Liver (tissue), 9 donors: ENCODE measurements around the gene NYNRIN. TPM values are rescaled to one million over a fixed set of nuclear protein-coding genes. Genes with fewer than 3 reads are reported as not detected.

Source experiments
- DNase-seq: peaks from one replicate; pipeline ENCODE4 v3.0.0-alpha.2; 2017; ENCODE audit warnings: low spot score
- H3K27ac ChIP-seq, 2 donors: one replicate each; pipeline ENCODE4 v1.7.0; 2013; ENCODE audit warnings: inconsistent platforms in 2 of 2, low read length in 2 of 2, control low read depth in 1 of 2, low read depth in 1 of 2, mild to moderate bottlenecking in 1 of 2
- H3K27me3 ChIP-seq, 4 donors: one replicate each; pipeline versions ENCODE4 v1.6.1 to v1.7.0; 2013; ENCODE audit warnings: low read length in 3 of 4, inconsistent platforms in 1 of 4, mild to moderate bottlenecking in 1 of 4, moderate library complexity in 1 of 4; ENCODE audit not compliant: control insufficient read depth in 4 of 4, insufficient read depth in 4 of 4
- H3K36me3 ChIP-seq, 4 donors: one replicate each; pipeline versions ENCODE4 v1.6.1 to v1.7.0; 2013; ENCODE audit warnings: low read length in 3 of 4, mild to moderate bottlenecking in 3 of 4, low read depth in 1 of 4, moderate library complexity in 1 of 4; ENCODE audit not compliant: control insufficient read depth in 4 of 4, insufficient read depth in 3 of 4
- H3K4me1 ChIP-seq, 4 donors: one replicate each; pipeline versions ENCODE4 v1.6.1 to v1.7.0; 2013; ENCODE audit warnings: low read length in 3 of 4, mild to moderate bottlenecking in 3 of 4, moderate library complexity in 1 of 4; ENCODE audit not compliant: control insufficient read depth in 4 of 4, insufficient read depth in 4 of 4
- H3K4me3 ChIP-seq, 3 donors: one replicate each; pipeline versions ENCODE4 v1.6.1 to v1.7.0; 2013; ENCODE audit warnings: low read length in 3 of 3, control low read depth in 1 of 3, low read depth in 1 of 3, mild to moderate bottlenecking in 1 of 3
- H3K9ac ChIP-seq, 2 donors: one replicate each; pipeline ENCODE4 v1.7.0; 2013; ENCODE audit warnings: low read length in 2 of 2, mild to moderate bottlenecking in 2 of 2, moderate library complexity in 2 of 2, control low read depth in 1 of 2, low read depth in 1 of 2
- H3K9me3 ChIP-seq, 4 donors: one replicate each; pipeline versions ENCODE4 v1.6.1 to v1.7.0; 2013; ENCODE audit warnings: low read length in 3 of 4; ENCODE audit not compliant: control insufficient read depth in 4 of 4
- EGR1 ChIP-seq, 2 donors: IDR thresholded peaks; 2 replicates each; pipeline ENCODE4 v1.6.1; 2016 to 2018; ENCODE audit warnings: antibody characterized with exemption in 2 of 2, low read depth in 2 of 2
- FOXA1 ChIP-seq: IDR thresholded peaks from 2 replicates; pipeline ENCODE4 v1.6.1; 2016; ENCODE audit warnings: antibody characterized with exemption
- FOXA2 ChIP-seq: IDR thresholded peaks from 2 replicates; pipeline ENCODE4 v1.6.1; 2016; ENCODE audit warnings: antibody characterized with exemption
- GABPA ChIP-seq, 2 donors: IDR thresholded peaks in 1 of 2; conservative IDR thresholded peaks in 1 of 2; 2 replicates each; pipeline ENCODE4 v1.6.1; 2016; ENCODE audit warnings: antibody characterized with exemption in 2 of 2, mild to moderate bottlenecking in 1 of 2, moderate library complexity in 1 of 2
- HNF4A ChIP-seq, 2 donors: conservative IDR thresholded peaks; 2 replicates each; pipeline ENCODE4 v1.6.1; 2016; ENCODE audit warnings: antibody characterized with exemption in 2 of 2, mild to moderate bottlenecking in 2 of 2
- HNF4G ChIP-seq: IDR thresholded peaks from 2 replicates; pipeline ENCODE4 v1.6.1; 2016; ENCODE audit warnings: antibody characterized with exemption
- JUND ChIP-seq, 2 donors: IDR thresholded peaks; 2 replicates each; pipeline ENCODE4 v1.6.1; 2016; ENCODE audit warnings: antibody characterized with exemption in 2 of 2
- NR2F2 ChIP-seq: IDR thresholded peaks from 2 replicates; pipeline ENCODE4 v1.6.1; 2016; ENCODE audit warnings: antibody characterized with exemption
- RAD21 ChIP-seq, 2 donors: IDR thresholded peaks; 2 replicates each; pipeline ENCODE4 v1.6.1; 2016; ENCODE audit warnings: antibody characterized with exemption in 2 of 2, mild to moderate bottlenecking in 2 of 2
- RXRA ChIP-seq, 2 donors: IDR thresholded peaks; 2 replicates each; pipeline ENCODE4 v1.6.1; 2017 to 2018; ENCODE audit warnings: antibody characterized with exemption in 2 of 2, mild to moderate bottlenecking in 1 of 2
- SP1 ChIP-seq: IDR thresholded peaks from 2 replicates; pipeline ENCODE4 v1.6.1; 2018; ENCODE audit warnings: antibody characterized with exemption, mild to moderate bottlenecking
- TAF1 ChIP-seq: conservative IDR thresholded peaks from 2 replicates; pipeline ENCODE4 v1.6.1; 2016; ENCODE audit warnings: antibody characterized with exemption, mild to moderate bottlenecking
- YY1 ChIP-seq: IDR thresholded peaks from 2 replicates; pipeline ENCODE4 v1.6.1; 2016; ENCODE audit warnings: antibody characterized with exemption, mild to moderate bottlenecking
- ZBTB33 ChIP-seq: IDR thresholded peaks from 2 replicates; pipeline ENCODE4 v1.6.1; 2016; ENCODE audit warnings: antibody characterized with exemption
- WGBS: extraction: QIAGEN DNeasy Blood & Tissue Kit; methylation state at CpG from one replicate; pipeline ENCODE4 v1.1.7; 2013; 5-methylcytosine and 5-hydroxymethylcytosine counted together
- polyA plus RNA-seq, 2 donors: library from polyadenylated mRNA; stranded (reverse) in 1 of 2; unstranded in 1 of 2; fragments of 200-250 nt in 1 of 2; fragments of >200 nt in 1 of 2; fragmentation: Nextera tagmentation in 1 of 2; extraction: Ambion mirVana in 1 of 2; gene quantifications; one replicate each; pipeline versions ENCODE4 v1.2.1 to v1.2.3, GENCODE V29; 2013 to 2015
- total RNA-seq, 2 donors: library from RNA; depleted of rRNA; stranded (reverse); fragments of >200 nt; gene quantifications; one replicate each; pipeline ENCODE4 v1.2.3, GENCODE V29; 2014
- TF ChIP-seq, protein P1 (sequence below): fragments of 150-350 bp; IDR thresholded peaks from 2 replicates; pipeline ENCODE4 v1.5.1; 2017; ENCODE audit warnings: improper control_type of control experiment, low read depth, low read length; ENCODE audit not compliant: missing input control
- TF ChIP-seq, protein P2 (sequence below): IDR thresholded peaks from 2 replicates; pipeline ENCODE4 v1.6.1; 2016; ENCODE audit warnings: antibody characterized with exemption
- TF ChIP-seq, protein P3 (sequence below): IDR thresholded peaks from 2 replicates; pipeline ENCODE4 v1.6.1; 2016; ENCODE audit warnings: antibody characterized with exemption
- TF ChIP-seq, protein P4 (sequence below): IDR thresholded peaks from 2 replicates; pipeline ENCODE4 v1.6.1; 2016; ENCODE audit warnings: antibody characterized with exemption, mild to moderate bottlenecking
- donor health status: healthy.
- donor health status: healthy.
- donor health status: healthy.
- donor health status: healthy.
- donor health status: healthy.

The NYNRIN gene
- total and polyA plus RNA-seq, 4 donors, result 0.89 to 11.0 (median 1.8) TPM

DNA sequence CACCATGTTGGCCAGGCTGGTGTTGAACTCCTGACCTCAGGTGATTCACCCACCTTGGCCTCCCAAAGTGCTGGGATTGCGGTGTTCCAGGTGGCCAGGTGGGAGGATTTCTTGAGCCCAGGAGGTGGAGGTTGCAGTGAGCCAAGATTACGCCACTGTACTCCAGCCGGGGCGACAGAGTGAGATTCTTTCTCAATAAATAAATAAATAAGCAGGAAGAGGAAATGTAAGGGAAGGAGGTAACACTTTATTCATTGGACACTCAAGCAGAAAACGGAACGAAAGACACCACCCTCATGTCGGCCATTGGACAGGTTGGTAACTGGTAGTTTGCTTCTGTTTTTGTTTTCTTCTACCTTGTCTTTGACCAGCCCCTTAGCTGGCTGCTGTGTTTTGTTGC is 43.8 kb upstream of the NYNRIN start:
- no peak for DNase-seq
- Histone ChIP-seq H3K36me3 (no peaks in the 10 kb centered on the region), H3K4me1 (peaks cover 0 to 6% (median 2%) of the 10 kb centered on the region in 4 donors), H3K27me3 (no peaks in the 10 kb centered on the region), H3K9me3 (no peaks in the 10 kb centered on the region), H3K4me3 (no peak overlapping the region), H3K9ac (no peak overlapping the region), H3K27ac (no peak overlapping the region)
- WGBS, result 78% methylated on average over 7 of the region's 7 CpGs
- no peak for TF ChIP-seq GABPA (IDR thresholded peaks at IDR 0.05 in 1 of 2, conservative IDR thresholded peaks at IDR 0.05 in 1 of 2)
- no peak for TF ChIP-seq TAF1
- no peak for TF ChIP-seq HNF4A (conservative IDR thresholded peaks at IDR 0.05)
- no peak for TF ChIP-seq FOXA1
- no peak for TF ChIP-seq RXRA (IDR thresholded peaks at IDR 0.05)
- TF ChIP-seq, protein P1, sequence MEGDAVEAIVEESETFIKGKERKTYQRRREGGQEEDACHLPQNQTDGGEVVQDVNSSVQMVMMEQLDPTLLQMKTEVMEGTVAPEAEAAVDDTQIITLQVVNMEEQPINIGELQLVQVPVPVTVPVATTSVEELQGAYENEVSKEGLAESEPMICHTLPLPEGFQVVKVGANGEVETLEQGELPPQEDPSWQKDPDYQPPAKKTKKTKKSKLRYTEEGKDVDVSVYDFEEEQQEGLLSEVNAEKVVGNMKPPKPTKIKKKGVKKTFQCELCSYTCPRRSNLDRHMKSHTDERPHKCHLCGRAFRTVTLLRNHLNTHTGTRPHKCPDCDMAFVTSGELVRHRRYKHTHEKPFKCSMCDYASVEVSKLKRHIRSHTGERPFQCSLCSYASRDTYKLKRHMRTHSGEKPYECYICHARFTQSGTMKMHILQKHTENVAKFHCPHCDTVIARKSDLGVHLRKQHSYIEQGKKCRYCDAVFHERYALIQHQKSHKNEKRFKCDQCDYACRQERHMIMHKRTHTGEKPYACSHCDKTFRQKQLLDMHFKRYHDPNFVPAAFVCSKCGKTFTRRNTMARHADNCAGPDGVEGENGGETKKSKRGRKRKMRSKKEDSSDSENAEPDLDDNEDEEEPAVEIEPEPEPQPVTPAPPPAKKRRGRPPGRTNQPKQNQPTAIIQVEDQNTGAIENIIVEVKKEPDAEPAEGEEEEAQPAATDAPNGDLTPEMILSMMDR, result no peak
- no peak for TF ChIP-seq HNF4G
- TF ChIP-seq, protein P2, sequence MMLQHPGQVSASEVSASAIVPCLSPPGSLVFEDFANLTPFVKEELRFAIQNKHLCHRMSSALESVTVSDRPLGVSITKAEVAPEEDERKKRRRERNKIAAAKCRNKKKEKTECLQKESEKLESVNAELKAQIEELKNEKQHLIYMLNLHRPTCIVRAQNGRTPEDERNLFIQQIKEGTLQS, result no peak
- no peak for TF ChIP-seq SP1
- TF ChIP-seq, protein P3, sequence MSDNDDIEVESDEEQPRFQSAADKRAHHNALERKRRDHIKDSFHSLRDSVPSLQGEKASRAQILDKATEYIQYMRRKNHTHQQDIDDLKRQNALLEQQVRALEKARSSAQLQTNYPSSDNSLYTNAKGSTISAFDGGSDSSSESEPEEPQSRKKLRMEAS, result no peak
- no peak for TF ChIP-seq JUND (IDR thresholded peaks at IDR 0.05)
- TF ChIP-seq EGR1 (IDR thresholded peaks at IDR 0.05; ENCODE audit: low read depth in 2 of 2), result no peak
- TF ChIP-seq RAD21 (IDR thresholded peaks at IDR 0.05), result no peak
- TF ChIP-seq YY1, result no peak
- TF ChIP-seq FOXA2, result no peak
- TF ChIP-seq NR2F2, result no peak
- TF ChIP-seq ZBTB33, result no peak

DNA sequence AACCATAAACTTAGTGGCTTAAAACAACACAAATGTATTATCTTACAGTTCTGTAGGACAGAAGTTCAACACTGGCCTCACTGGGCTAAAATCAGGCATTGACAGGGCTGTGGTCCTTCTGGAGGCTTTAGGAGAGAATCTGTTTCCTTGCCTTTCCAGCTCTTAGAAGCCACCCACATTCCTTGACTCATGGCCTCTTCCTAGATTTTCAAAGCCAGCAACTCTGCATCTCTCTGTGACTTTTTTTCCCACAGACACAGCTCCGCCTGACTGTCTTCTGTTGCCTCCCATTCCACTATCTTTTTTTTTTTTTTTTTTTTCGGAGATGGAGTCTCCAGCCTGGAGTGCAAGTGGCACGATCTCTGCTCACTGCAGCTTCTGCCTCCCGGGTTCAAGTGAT is 42.6 kb upstream of the NYNRIN start:
- no peaks in the 10 kb centered on the region for H3K36me3 ChIP-seq
- TF ChIP-seq FOXA2 (no peak), FOXA1 (no peak), RAD21 (IDR thresholded peaks at IDR 0.05) (no peak), HNF4A (conservative IDR thresholded peaks at IDR 0.05) (no peak), GABPA (IDR thresholded peaks at IDR 0.05 in 1 of 2, conservative IDR thresholded peaks at IDR 0.05 in 1 of 2) (no peak), TAF1 (no peak), SP1 (no peak), RXRA (IDR thresholded peaks at IDR 0.05) (no peak), JUND (IDR thresholded peaks at IDR 0.05) (no peak), EGR1 (IDR thresholded peaks at IDR 0.05; ENCODE audit: low read depth in 2 of 2) (no peak)
- TF ChIP-seq, protein P3, result no peak
- TF ChIP-seq, protein P2, result no peak
- TF ChIP-seq, protein P4, sequence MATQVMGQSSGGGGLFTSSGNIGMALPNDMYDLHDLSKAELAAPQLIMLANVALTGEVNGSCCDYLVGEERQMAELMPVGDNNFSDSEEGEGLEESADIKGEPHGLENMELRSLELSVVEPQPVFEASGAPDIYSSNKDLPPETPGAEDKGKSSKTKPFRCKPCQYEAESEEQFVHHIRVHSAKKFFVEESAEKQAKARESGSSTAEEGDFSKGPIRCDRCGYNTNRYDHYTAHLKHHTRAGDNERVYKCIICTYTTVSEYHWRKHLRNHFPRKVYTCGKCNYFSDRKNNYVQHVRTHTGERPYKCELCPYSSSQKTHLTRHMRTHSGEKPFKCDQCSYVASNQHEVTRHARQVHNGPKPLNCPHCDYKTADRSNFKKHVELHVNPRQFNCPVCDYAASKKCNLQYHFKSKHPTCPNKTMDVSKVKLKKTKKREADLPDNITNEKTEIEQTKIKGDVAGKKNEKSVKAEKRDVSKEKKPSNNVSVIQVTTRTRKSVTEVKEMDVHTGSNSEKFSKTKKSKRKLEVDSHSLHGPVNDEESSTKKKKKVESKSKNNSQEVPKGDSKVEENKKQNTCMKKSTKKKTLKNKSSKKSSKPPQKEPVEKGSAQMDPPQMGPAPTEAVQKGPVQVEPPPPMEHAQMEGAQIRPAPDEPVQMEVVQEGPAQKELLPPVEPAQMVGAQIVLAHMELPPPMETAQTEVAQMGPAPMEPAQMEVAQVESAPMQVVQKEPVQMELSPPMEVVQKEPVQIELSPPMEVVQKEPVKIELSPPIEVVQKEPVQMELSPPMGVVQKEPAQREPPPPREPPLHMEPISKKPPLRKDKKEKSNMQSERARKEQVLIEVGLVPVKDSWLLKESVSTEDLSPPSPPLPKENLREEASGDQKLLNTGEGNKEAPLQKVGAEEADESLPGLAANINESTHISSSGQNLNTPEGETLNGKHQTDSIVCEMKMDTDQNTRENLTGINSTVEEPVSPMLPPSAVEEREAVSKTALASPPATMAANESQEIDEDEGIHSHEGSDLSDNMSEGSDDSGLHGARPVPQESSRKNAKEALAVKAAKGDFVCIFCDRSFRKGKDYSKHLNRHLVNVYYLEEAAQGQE, result no peak
- no peaks in the 10 kb centered on the region for H3K27me3 ChIP-seq
- H3K27ac ChIP-seq, result no peak overlapping the region
- 90% methylated on average over 4 of the region's 4 CpGs for WGBS
- H3K9ac ChIP-seq, result no peak overlapping the region
- no peak for DNase-seq
- H3K4me3 ChIP-seq, result no peak overlapping the region
- H3K4me1 ChIP-seq, result peaks cover 0 to 6% (median 2%) of the 10 kb centered on the region in 4 donors
- H3K9me3 ChIP-seq, result no peaks in the 10 kb centered on the region
